ENCODE results near the gene YWHAE.
"Not testable (repeated sequence)": the region's sequence is repeated elsewhere in the genome, so short reads cannot be mapped to it uniquely, and the experiment has no call there.

YWHAE gene

GRCh38 chr17:1324201-1324771 is 75.7 kb downstream of the YWHAE start:
- peak in 1 of 3 experiments; percentile 3 for DNase-seq

GRCh38 chr17:1323336-1323735 is 76.7 kb downstream of the YWHAE start:
- no peak for DNase-seq

- peak in 1 of 3 experiments; percentile 28 for DNase-seq
Measured at GRCh38 chr17:1322480-1322879, 77.5 kb downstream of the YWHAE start.

- peak in 1 of 3 experiments; percentile 28 for DNase-seq
Measured at GRCh38 chr17:1322014-1322428, 78.0 kb downstream of the YWHAE start.

- DNase-seq = peak; percentile 63 to 94 (median 81)
Measured at GRCh38 chr17:1315891-1316403, 84.1 kb downstream of the YWHAE start.

GRCh38 chr17:1315409-1315808 is 84.6 kb downstream of the YWHAE start:
- DNase-seq = no peak

GRCh38 chr17:1313270-1314005 is 86.6 kb downstream of the YWHAE start:
- no peak for DNase-seq

GRCh38 chr17:1312261-1312870 is 87.7 kb downstream of the YWHAE start:
- peak; percentile 30 to 65 (median 32) for DNase-seq

GRCh38 chr17:1307829-1308228 is 92.2 kb downstream of the YWHAE start:
- not testable (repeated sequence) for DNase-seq

- no peak for DNase-seq
Measured at GRCh38 chr17:1304962-1305563, 95.0 kb downstream of the YWHAE start.

GRCh38 chr17:1304522-1304921 is 95.5 kb downstream of the YWHAE start:
- no peak for DNase-seq

GRCh38 chr17:1302761-1303160 is 97.3 kb downstream of the YWHAE start:
- DNase-seq = no peak

GRCh38 chr17:1301546-1301945 is 98.5 kb downstream of the YWHAE start:
- DNase-seq = no peak

GRCh38 chr17:1300371-1300905 is 99.6 kb downstream of the YWHAE start:
- DNase-seq = no peak

- DNase-seq = no peak
Measured at GRCh38 chr17:1299552-1300370, 100.3 kb downstream of the YWHAE start.

GRCh38 chr17:1298606-1299005 is 101.4 kb downstream of the YWHAE start:
- DNase-seq = peak; percentile 1 to 35 (median 18)

All from NCI-H1417 (cell line).